SK-N-SH treated with all-trans-retinoic acid at 6 μM for 48 hours (cell line): ENCODE measurements around the gene RBM19.

Experiments
- ARNTL ChIP-seq: fragments of 450-650 bp; formaldehyde crosslinking; IDR thresholded peaks from 2 replicates; pipeline ENCODE4 v1.5.0; 2020; ENCODE audit warnings: low read depth, mild to moderate bottlenecking, moderate library complexity, borderline replicate concordance
- BACH2 ChIP-seq: fragments of 250-450 bp; sonication (Bioruptor Pico); IDR thresholded peaks from 2 replicates; pipeline ENCODE4 v1.9.0; 2021; ENCODE audit warnings: mild to moderate bottlenecking, borderline replicate concordance
- CSDC2 ChIP-seq: fragments of 250-450 bp; sonication (Bioruptor Pico); IDR thresholded peaks from 2 replicates; pipeline ENCODE4 v1.5.0; 2020; ENCODE audit warnings: mild to moderate bottlenecking, moderate library complexity
- GLIS3 ChIP-seq: fragments of 250-450 bp; sonication (Bioruptor Pico); IDR thresholded peaks from 2 replicates; pipeline ENCODE4 v1.5.0; 2020; ENCODE audit warnings: mild to moderate bottlenecking, moderate library complexity
- RARB ChIP-seq: fragments of 250-450 bp; sonication (Bioruptor Pico); IDR thresholded peaks from 2 replicates; pipeline ENCODE4 v1.8.0; 2021; ENCODE audit warnings: mild to moderate bottlenecking, moderate library complexity
- SNAI2 ChIP-seq: fragments of 250-450 bp; sonication (Bioruptor Pico); IDR thresholded peaks from 2 replicates; pipeline ENCODE4 v1.5.0; 2020; ENCODE audit warnings: mild to moderate bottlenecking, moderate library complexity
- ZFP30 ChIP-seq: fragments of 450-650 bp; formaldehyde crosslinking; IDR thresholded peaks from 2 replicates; pipeline ENCODE4 v1.5.0; 2022; ENCODE audit warnings: mild to moderate bottlenecking, moderate library complexity
- ZNF70 ChIP-seq: fragments of 450-650 bp; formaldehyde crosslinking; IDR thresholded peaks from 2 replicates; pipeline ENCODE4 v1.5.0; 2020; ENCODE audit warnings: mild to moderate bottlenecking, moderate library complexity
- TF ChIP-seq, protein P1 (sequence below): fragments of 250-450 bp; sonication (Bioruptor Pico); IDR thresholded peaks from 2 replicates; pipeline ENCODE4 v1.8.0; 2020; ENCODE audit warnings: mild to moderate bottlenecking, moderate library complexity, borderline replicate concordance
- TF ChIP-seq, protein P2 (sequence below): fragments of 250-450 bp; sonication (Bioruptor Pico); IDR thresholded peaks from 2 replicates; pipeline ENCODE4 v1.5.1; 2020; ENCODE audit warnings: low read depth, mild to moderate bottlenecking, moderate library complexity

DNA sequence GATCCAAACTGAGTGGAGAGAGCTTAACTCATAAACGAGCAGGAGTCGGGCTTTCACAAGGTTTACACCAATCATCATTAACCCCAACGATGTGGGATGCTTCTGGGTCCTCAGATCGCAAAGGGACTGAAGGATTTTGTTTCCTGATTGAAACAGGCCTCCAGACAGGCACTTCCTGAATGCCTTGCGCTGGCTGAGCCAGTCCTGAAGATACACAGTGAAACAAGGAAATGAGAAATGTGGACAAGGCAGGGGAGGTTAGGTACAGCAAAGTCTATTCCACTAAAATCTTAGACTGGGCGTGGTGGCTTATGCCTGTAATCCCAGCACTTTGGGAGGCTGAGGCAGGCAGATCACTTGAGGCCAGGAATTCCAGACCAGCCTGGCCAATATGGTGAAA lies 30.7 kb downstream of the RBM19 start:
- TF ChIP-seq BACH2 (CRISPR knock-in tag) (no peak), RARB (CRISPR knock-in tag) (no peak), ZFP30 (CRISPR knock-in tag) (no peak), SNAI2 (no peak), GLIS3 (CRISPR knock-in tag) (no peak), CSDC2 (CRISPR knock-in tag) (no peak), ARNTL (CRISPR knock-in tag) (no peak), ZNF70 (no peak)
- TF ChIP-seq, protein P1, sequence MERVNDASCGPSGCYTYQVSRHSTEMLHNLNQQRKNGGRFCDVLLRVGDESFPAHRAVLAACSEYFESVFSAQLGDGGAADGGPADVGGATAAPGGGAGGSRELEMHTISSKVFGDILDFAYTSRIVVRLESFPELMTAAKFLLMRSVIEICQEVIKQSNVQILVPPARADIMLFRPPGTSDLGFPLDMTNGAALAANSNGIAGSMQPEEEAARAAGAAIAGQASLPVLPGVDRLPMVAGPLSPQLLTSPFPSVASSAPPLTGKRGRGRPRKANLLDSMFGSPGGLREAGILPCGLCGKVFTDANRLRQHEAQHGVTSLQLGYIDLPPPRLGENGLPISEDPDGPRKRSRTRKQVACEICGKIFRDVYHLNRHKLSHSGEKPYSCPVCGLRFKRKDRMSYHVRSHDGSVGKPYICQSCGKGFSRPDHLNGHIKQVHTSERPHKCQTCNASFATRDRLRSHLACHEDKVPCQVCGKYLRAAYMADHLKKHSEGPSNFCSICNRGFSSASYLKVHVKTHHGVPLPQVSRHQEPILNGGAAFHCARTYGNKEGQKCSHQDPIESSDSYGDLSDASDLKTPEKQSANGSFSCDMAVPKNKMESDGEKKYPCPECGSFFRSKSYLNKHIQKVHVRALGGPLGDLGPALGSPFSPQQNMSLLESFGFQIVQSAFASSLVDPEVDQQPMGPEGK (CRISPR knock-in tag), result no peak
- TF ChIP-seq, protein P2, sequence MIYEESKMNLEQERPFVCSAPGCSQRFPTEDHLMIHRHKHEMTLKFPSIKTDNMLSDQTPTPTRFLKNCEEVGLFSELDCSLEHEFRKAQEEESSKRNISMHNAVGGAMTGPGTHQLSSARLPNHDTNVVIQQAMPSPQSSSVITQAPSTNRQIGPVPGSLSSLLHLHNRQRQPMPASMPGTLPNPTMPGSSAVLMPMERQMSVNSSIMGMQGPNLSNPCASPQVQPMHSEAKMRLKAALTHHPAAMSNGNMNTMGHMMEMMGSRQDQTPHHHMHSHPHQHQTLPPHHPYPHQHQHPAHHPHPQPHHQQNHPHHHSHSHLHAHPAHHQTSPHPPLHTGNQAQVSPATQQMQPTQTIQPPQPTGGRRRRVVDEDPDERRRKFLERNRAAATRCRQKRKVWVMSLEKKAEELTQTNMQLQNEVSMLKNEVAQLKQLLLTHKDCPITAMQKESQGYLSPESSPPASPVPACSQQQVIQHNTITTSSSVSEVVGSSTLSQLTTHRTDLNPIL (CRISPR knock-in tag), result no peak
